Measurements from ENCODE around the gene NHP2. TPM values are rescaled to one million over a fixed set of nuclear protein-coding genes. Genes with fewer than 3 reads are reported as not detected.

Gene NHP2
- polyA plus RNA-seq, 3 donors, result 110 to 131 (median 120) TPM

- DNase-seq, result no peak
Observed at GRCh38 chr5:178187014-178187413, 33.3 kb upstream of the NHP2 start, which contains the start of gene GMCL2. Gene GMCL2, minus strand, starts transcription at chr5:178187371. Its CDS starts 72 bp downstream, at chr5:178187299.

DNA sequence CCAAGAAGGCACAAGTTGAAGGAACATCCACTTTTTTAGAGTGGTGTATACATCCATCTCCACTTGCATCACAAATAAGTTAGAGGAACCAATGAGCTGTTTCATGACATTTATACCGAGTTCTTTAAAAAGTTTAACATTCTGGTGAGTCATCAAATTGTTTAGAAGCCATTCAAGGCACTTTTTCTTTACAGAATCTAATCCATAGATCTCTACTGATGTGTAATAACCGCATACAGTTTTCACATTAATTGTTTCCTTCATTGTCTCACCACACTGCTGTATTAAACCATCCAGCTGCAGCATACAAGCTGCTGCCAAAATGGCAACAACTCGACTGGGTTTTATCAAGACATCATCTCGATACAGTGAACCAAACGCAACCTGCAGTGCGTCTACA, 32.7 kb upstream of the NHP2 start:
- DNase-seq, result no peak

GRCh38 chr5:178182158-178182876, 28.6 kb upstream of the NHP2 start:
- DNase-seq, result no peak

DNA sequence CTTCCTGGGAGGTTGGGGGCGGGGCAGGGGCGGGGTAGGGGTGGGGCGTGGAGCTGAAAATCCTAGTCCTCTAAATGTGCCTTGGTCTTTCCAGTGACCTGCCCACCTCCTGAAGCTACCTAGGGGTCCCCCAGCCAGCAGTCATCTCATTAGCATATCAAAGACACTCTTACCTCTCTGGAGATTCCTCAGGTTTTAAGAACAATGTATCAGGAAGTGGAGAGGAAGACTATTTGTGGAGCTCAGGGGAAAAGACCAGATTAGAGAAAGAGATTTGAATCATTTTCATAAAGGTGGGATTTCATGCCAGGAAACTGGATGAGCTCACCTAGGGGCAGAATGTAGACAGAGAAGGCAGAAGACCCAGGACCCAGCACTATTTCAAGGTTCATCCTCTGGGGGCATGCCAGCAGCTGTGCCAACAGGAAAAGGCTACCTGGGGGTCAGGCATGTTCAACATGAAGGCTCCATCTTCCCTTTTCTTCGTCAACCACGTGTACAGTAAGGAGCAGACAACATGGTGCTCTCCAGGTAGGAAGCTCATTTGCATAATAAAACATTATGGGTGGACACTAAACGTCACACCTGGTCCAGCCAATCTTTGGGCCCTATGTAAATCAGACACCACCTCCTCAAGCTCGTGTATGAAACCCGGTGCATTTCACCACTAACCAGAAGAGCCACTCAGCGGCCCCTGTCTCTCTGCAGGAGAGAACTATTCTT, 26.6 kb upstream of the NHP2 start:
- no peak for DNase-seq

- DNase-seq, result no peak
Observed at GRCh38 chr5:178177569-178177968, 23.9 kb upstream of the NHP2 start.

DNA sequence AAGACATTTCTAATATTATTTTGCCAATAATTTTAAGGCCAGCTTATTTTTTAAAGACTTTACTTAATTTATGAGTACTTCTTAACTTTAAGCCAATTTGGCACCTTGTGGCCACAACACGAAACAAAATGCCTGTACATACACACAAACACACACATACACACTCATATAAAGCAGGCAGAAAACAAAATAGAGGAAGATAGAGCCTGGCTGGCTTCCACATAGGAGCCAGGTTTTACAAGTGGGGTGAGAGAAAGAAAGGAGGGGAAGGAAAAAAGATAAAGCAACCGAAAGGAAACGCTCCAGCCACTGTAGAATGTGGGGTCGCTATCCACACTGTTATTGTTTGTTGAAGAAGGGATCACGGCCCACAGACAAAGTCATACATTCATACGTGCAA, 23.1 kb upstream of the NHP2 start:
- DNase-seq, result no peak

DNA sequence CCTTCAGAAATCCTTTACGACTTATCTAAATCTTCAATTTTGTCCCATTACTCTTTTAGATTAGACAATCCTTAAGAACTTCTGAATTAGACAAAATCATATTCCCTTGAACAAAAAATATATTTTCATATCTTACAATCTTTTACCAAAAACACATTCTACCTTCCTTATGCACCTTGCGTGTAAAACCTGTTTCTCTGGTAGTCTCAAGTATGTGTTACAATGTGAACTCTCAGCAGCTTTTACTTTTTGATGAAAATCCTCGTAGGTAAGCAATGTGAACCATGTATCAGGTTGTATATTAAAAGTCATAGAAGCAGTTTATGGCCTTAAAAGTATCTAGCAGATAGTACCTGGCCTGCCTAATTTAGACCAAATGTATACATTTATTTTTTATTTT, 20.8 kb upstream of the NHP2 start:
- DNase-seq, result no peak

DNA sequence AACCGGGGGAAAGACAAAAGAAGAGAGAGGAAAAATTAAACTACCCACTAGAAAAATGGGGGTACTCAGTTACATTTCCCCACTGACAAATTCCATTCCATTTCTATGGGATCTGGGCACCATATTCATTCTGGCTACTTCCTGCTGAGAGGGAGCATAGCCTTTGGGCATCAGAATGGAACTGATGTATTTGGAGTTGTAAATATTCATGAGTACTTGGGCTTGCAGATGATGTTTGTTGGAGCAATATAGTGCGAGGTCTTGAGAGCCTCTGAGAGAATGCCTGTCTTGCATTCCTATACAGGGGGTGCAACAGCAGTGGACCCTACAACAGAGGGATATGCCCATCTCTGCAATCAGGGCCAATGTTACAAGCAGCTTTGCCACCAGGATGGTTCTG, 16.8 kb upstream of the NHP2 start:
- no peak for DNase-seq

- no peak for DNase-seq
Observed at GRCh38 chr5:178165581-178165980, 11.9 kb upstream of the NHP2 start.

DNA sequence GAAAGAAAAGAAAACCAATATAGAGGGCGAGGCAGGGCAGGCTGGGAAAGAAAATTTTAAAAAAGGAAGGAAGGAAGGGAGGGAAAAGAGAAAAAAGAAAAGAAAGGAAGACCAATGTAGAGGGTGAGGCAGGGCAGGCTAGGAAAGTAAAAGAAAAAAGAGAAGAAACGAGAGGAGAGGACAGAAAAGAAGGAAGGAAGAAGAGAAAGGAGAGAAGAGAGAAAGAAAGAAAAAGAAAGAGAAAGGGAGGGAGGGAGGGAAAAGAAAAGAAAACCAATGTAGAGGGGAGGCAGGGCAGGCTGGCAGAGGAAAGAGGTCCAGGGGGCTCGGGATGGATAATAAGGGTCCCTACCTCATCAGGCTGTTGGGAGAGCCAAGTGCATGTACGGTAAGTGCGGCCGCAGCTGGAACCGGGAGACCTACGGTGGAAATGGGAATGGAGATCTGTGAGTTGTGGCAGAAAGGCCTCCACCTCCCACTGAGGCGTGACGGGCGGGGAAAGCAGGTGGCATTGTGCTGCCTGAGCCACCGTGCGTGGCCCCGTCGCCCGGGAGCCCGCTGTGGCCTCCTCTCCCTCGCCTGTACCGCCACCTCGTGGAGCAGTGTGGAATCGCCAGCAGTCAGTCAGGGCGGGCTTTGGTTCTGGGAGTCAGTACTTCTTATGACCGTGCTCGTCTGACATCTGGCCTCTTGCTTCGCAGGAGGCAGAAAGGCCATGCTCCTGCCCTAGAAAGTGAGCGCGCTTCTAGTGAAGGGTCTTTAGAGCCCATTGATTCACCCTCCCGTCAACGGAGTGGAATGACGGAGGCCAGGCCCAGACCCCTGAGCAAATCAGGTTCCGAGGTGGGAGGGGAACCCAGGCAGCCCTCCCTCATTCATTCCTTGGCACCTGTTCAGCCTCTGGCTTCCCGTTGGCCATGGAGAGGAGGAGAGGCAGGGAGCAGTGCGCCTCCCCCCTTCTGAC, 10.4 kb upstream of the NHP2 start:
- DNase-seq, result peak; percentile 83

DNA sequence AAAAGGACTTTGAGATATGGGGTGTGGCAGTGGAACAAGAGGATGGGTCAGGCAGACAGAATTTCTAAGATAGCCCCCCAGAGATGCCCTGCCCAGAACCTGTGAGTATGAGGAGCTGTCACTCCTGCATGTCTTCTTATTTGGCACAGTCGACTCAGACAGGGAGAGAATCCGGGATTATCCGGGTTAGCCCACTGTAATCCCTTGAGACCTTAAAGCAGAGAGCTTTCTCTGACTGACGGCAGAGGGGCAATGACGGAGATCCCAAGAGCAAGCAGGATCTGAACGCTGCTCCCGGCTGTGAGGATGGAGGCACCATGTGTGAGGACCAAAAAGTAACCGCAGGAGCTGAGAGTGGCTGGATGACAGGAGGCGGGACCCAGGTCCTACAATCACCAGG, 8.8 kb upstream of the NHP2 start:
- no peak for DNase-seq

DNA sequence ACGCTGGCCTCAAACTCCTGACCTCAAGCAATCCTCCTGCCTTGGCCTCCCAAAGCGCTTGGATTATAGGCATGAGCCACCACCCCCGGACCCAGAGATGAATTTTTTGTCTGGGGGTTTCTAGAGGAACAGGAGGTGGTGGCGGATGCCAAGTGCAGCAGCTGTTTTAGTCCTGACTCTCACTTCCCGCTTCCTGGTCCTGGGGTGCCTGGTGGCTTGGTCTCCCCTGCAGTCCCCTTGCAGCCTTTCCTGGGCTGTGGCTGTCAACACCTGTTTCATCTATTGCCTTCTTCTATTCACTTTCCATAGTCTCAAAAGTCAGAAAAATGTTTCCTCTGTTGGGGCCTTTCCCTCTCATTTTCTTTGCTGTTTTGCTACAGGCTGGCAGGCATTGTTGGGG, 6.5 kb upstream of the NHP2 start:
- DNase-seq, result no peak

DNA sequence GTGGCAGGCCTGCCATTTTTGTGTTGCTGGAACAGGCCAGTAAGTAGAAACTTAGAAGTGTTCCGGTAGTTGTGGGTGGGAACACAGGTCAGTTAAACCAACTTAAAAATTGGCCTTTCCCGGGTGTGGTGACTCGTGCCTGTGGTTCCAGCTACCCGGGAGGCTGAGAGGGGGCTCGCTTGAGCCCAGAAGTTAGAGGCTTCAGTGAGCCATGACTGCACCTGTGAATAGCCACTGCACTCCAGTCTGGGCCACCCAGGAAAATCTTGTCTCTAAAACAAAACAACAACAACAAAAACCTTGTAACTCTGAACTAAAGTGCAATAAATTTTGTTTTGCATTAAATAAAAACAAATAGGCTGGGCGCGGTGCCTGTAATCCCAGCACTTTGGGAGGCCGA, 1.4 kb upstream of the NHP2 start:
- no peak for DNase-seq

DNA sequence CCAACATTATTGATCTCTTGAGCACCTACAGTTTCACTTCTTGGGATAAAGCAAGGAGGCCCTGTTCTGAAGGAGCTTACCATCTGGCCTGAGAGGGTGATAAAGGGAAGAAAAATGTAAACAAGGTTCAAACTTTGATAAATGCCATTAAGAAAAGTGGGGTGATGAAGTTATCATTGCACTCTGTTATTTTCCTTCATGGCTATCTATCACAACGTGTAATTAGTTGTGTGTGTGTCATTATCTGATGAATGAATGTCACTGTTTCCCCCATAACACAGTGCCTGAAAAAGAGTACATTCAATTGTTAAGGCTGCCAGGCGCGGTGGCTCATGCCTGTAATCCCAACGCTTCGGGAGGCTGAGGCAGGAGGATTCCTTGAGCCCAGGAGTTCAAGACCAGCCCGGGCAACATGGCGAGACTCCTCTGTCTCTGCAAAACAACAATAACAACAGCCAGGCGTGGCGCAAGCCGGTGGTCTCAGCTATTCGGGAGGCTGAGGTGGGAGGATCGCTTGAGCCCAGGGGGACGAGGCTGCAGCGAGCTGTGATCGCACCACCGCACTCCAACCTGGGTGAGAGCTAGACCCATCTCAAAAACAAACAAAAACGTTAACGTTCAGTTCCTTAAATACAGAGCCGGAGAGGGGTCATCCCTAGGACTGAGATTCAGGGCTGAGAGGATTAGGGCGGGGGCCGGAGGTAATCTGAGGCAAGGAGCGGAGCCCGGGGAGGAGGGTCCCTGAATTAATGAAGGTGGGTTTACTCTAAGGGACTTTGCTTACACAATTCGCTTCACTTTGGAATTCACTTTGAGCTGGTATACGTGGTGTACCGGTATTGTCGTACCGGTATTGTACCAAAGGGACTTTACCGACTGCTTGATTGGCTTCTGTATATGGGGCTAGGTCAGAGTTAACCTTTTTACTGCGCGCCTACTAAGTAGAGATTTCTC, 917 bp downstream of the NHP2 start:
- no peak for DNase-seq

DNA sequence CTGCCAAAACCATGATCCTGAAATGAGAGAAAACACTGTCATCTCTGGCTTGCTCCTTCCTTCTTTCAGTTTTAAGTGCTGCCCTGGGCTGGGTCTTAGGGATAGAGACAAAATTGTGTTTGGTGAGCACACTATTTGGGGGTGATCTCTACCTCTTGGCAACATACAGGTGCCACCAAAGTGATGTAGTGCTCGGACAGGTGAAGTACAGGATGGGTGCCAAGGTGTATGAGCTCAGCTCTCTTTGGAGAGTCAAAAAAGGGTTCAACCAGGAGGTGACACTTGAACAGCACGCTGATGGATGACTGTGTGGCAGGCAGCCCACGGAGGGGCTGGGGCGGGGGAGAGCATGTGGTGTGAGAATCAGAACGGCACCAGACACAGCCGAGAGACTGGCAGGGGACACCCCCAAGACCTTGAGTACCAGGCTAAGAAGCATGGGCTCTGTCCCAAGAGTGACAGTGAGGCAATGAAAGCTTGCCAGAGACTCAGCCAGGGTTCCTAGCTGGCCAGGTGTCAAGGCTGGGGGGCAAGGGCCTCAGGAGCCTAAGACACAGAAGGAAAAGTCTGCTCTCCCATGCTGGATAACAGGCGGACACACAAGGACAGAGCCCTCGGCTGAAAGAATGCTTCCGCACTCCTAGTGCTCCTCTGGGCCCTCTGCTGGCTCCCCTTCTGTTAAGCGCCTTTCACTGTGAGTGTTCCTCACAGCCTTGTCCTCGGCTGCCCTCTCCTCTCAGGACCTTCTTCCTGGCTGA, 2.5 kb downstream of the NHP2 start:
- no peak for DNase-seq

GRCh38 chr5:178149199-178149932, 4.3 kb downstream of the NHP2 start:
- DNase-seq, result no peak

- DNase-seq, result no peak
Observed at GRCh38 chr5:178147406-178147805, 6.3 kb downstream of the NHP2 start.

DNA sequence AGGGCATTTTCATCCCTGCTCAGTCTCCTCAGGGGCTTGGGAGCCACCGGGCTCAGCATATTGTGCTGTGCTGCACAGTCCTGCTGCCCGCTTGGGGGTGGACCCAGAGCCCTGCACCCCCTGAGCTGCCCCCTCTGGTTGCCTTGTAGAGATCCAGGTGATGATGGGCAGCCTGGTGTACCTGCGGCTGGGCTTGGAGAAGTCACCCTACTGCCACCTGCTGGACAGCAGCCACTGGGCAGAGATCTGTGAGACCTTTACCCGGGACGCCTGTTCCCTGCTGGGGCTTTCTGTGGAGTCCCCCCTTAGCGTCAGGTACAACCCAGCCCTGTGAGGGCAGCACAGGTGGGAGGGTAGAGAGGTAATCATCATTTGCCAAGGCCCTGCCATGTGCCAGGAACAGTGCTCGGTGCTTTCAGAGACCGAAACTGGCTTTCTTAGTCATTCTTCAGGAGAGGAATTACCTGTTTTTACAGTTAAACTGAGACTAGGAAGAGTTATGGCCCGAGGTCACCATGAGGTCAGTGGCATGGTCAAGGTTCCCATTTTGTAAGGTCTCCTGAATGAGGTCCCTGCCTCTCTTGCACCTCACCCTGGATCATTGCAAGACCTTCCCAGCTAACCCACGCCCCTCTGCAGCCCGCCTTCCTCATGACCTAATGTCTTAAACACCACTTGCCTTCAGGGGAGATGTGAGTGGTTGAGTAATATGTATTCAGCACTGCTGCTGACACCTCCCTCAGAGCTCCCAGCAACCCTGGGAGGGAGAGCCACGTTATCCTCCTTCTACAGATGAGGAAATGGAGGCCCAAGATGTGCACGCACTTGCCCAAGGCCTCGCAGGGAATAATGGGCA, 7.5 kb downstream of the NHP2 start:
- peak; percentile 51 for DNase-seq

DNA sequence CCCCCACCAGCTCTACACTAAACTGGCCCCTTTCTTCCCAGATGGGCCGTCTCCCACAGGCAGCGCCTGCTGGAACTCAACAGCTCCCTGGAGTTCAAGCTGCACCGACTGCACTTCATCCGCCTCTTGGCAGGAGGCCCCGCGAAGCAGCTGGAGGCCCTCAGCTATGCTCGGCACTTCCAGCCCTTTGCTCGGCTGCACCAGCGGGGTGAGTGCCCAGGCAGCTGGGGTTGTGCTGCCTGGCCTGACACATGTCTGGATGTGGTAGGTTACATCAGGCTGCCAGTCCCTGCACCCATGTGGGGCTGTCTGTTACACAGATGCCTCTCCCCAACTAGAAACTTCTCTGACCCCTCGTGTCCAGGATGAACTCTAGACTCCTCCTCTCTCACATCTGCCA, 9.8 kb downstream of the NHP2 start:
- DNase-seq, result peak; percentile 53

All from renal pelvis (tissue), 4 donors.